HepG2 (cell line): ENCODE results near the gene RHBG. TPM values are rescaled to one million over a fixed set of nuclear protein-coding genes. Genes with fewer than 3 reads are reported as not detected.
A peak's percentile ranks its signal among the peaks of the same experiment; 100 is the strongest.

Experiments
- ATF2 ChIP-seq: sonication (generic); formaldehyde crosslinking; IDR thresholded peaks from 2 replicates; pipeline ENCODE4 v1.4.0; 2020; ENCODE audit warnings: missing genetic modification reagents
- CTCF ChIP-seq: sonication (generic); formaldehyde crosslinking; IDR thresholded peaks from 2 replicates; pipeline ENCODE4 v1.5.0; 2020; ENCODE audit warnings: mild to moderate bottlenecking, missing genetic modification reagents, moderate library complexity
- DZIP1 ChIP-seq: sonication (generic); formaldehyde crosslinking; IDR thresholded peaks from 2 replicates; pipeline ENCODE4 v1.5.0; 2020; ENCODE audit warnings: mild to moderate bottlenecking, missing genetic modification reagents
- IRF2 ChIP-seq: IDR thresholded peaks from 2 replicates; pipeline ENCODE4 v1.6.1; 2018; ENCODE audit warnings: missing genetic modification reagents, missing compliant biosample characterization
- KAT2B ChIP-seq: fragments of 150-350 bp; IDR thresholded peaks from 2 replicates; pipeline ENCODE4 v1.6.1; 2014; ENCODE audit warnings: low read depth, low read length, borderline replicate concordance
- MED1 ChIP-seq: sonication (generic); formaldehyde crosslinking; IDR thresholded peaks from 2 replicates; pipeline ENCODE4 v1.4.0; 2020; ENCODE audit warnings: missing genetic modification reagents
- MXD4 ChIP-seq: IDR thresholded peaks from 2 replicates; pipeline ENCODE4 v1.6.1; 2016; ENCODE audit warnings: mild to moderate bottlenecking, missing biosample characterization, missing genetic modification reagents
- REPIN1 ChIP-seq: sonication (generic); formaldehyde crosslinking; IDR thresholded peaks from 2 replicates; pipeline ENCODE4 v1.8.0; 2022; ENCODE audit warnings: missing genetic modification reagents, low read depth, mild to moderate bottlenecking, borderline replicate concordance
- ZFAT ChIP-seq: sonication (generic); formaldehyde crosslinking; conservative IDR thresholded peaks from 2 replicates; pipeline ENCODE4 v1.8.1; 2023; ENCODE audit warnings: missing genetic modification reagents, inconsistent platforms
- ZNF142 ChIP-seq: sonication (generic); formaldehyde crosslinking; IDR thresholded peaks from 2 replicates; pipeline ENCODE4 v1.4.0; 2020; ENCODE audit warnings: missing genetic modification reagents
- ZNF280B ChIP-seq: sonication (generic); formaldehyde crosslinking; IDR thresholded peaks from 2 replicates; pipeline ENCODE4 v1.5.0; 2020; ENCODE audit warnings: missing genetic modification reagents, mild to moderate bottlenecking, borderline replicate concordance
- ZNF691 ChIP-seq: sonication (generic); formaldehyde crosslinking; IDR thresholded peaks from 2 replicates; pipeline ENCODE4 v1.4.0; 2020; ENCODE audit warnings: missing genetic modification reagents, low read depth, mild to moderate bottlenecking, borderline replicate concordance
- polyA plus RNA-seq, 8 experiments: library from polyadenylated mRNA; depleted of rRNA in 3 of 8; stranded (reverse) in 7 of 8; unstranded in 1 of 8; fragments of >200 nt; fragmentation: Illumina TruSeq in 4 of 8; extraction: Trizol in 4 of 8; gene quantifications; 2 replicates each; pipeline versions ENCODE4 v1.2.1 to v1.2.3, GENCODE V29; 2011 to 2016; ENCODE audit warnings: low read depth in 4 of 8, missing spikeins in 1 of 8, mixed read lengths in 1 of 8; ENCODE audit not compliant: insufficient read depth in 1 of 8
- total RNA-seq, 5 experiments: library from RNA; depleted of rRNA; stranded (reverse); fragments of >200 nt; fragmentation: Illumina TruSeq; extraction: Trizol; gene quantifications; 2 replicates each; pipeline ENCODE4 v1.2.3, GENCODE V29; 2016; ENCODE audit warnings: low read depth in 1 of 5

Gene RHBG
- total and polyA plus RNA-seq, 2 of the 13 experiments (the other 11 are each of a cell fraction or from before 2014, with no cell fraction given), result 61.8 to 73.5 TPM

- TF ChIP-seq CTCF (CRISPR knock-in tag) (peak; percentile 22; the same call in 1 of the 2 replicates), MED1 (CRISPR knock-in tag) (peak; percentile 66; the same call in 1 of the 2 replicates), MXD4 (no peak), REPIN1 (CRISPR knock-in tag) (no peak; the same call in 1 of the 2 replicates), ZNF280B (0 out of 2 replicates have a peak, but pooled peaks have one; percentile 30), ZNF691 (CRISPR knock-in tag) (peak; percentile 33; the same call in 1 of the 2 replicates), KAT2B (no peak), ATF2 (CRISPR knock-in tag) (peak; percentile 19; the same call in 1 of the 2 replicates), IRF2 (CRISPR knock-in tag) (peak; percentile 39), DZIP1 (CRISPR knock-in tag) (0 out of 2 replicates have a peak, but pooled peaks have one; percentile 54), ZFAT (CRISPR knock-in tag) (no peak), ZNF142 (CRISPR knock-in tag) (peak; percentile 51; the same call in 1 of the 2 replicates)
Observed at GRCh38 chr1:156368157-156368658, 803 bp upstream of the RHBG start (continued).
